Stomach (tissue), 9 donors: ENCODE data around the gene VKORC1L1. TPM values are rescaled to one million over a fixed set of nuclear protein-coding genes. Genes with fewer than 3 reads are reported as not detected.

ENCODE experiments used
- DNase-seq, 2 donors: peaks; one replicate each; pipeline versions ENCODE4 v3.0.0 to v3.0.0-alpha.2; 2013 to 2019
- H3K27ac ChIP-seq, 5 donors: fragments of 200-600 bp in 4 of 5; sonication (generic) in 4 of 5; one replicate each; pipeline ENCODE4 v1.5.1; 2013 to 2019; ENCODE audit warnings: mild to moderate bottlenecking in 1 of 5, moderate library complexity in 1 of 5
- H3K27me3 ChIP-seq, 3 donors: fragments of 200-600 bp; sonication (generic); one replicate each; pipeline ENCODE4 v1.5.1; 2017 to 2019; ENCODE audit warnings: mixed run types in 1 of 3
- H3K36me3 ChIP-seq, 4 donors: fragments of 200-600 bp; sonication (generic); 1 replicate in 3 of 4; 2 replicates in 1 of 4; pipeline ENCODE4 v1.5.1; 2016 to 2019
- H3K4me1 ChIP-seq, 4 donors: fragments of 200-600 bp; sonication (generic); one replicate each; pipeline ENCODE4 v1.5.1; 2016 to 2019
- H3K4me3 ChIP-seq, 4 donors: fragments of 200-600 bp; sonication (generic) in 3 of 4; one replicate each; pipeline ENCODE4 v1.5.1; 2016 to 2019; ENCODE audit warnings: mild to moderate bottlenecking in 1 of 4
- H3K9me3 ChIP-seq, 4 donors: fragments of 200-600 bp; sonication (generic); one replicate each; pipeline ENCODE4 v1.5.1; 2016 to 2019
- CTCF ChIP-seq, 7 experiments: fragments of 450-650 bp in 4 of 7; fragments of 200-600 bp in 3 of 7; sonication (generic) in 3 of 7; IDR thresholded peaks; one replicate each; pipeline ENCODE4 v1.5.1; 2016 to 2019; ENCODE audit warnings: antibody characterized with exemption in 7 of 7, control low read depth in 2 of 7, mild to moderate bottlenecking in 1 of 7
- EP300 ChIP-seq: sonication (generic); formaldehyde crosslinking; IDR thresholded peaks from one replicate; pipeline ENCODE4 v1.6.1; 2017; ENCODE audit warnings: antibody characterized with exemption
- POLR2A ChIP-seq, 4 donors: fragments of 450-650 bp; IDR thresholded peaks; one replicate each; pipeline ENCODE4 v1.6.1; 2016; ENCODE audit warnings: antibody characterized with exemption in 4 of 4, control low read depth in 2 of 4, mild to moderate bottlenecking in 1 of 4, moderate library complexity in 1 of 4
- POLR2AphosphoS5 ChIP-seq, 3 donors: sonication (generic); formaldehyde crosslinking; IDR thresholded peaks; one replicate each; pipeline ENCODE4 v1.6.1; 2016; ENCODE audit warnings: antibody characterized with exemption in 3 of 3
- WGBS, 5 donors: extraction: QIAGEN DNeasy Blood & Tissue Kit in 3 of 5; methylation state at CpG; one replicate each; pipeline versions ENCODE4 v1.1.5 to v1.1.7; 2013 to 2018; 5-methylcytosine and 5-hydroxymethylcytosine counted together
- intact Hi-C: fragments of 100-400 bp; cut with DNase I; formaldehyde crosslinking; loops from one replicate; pipeline ENCODE4 v1.15.1; 2023; ENCODE audit warnings: low total_unique reads
- polyA plus RNA-seq, 3 donors: library from polyadenylated mRNA; stranded (reverse); fragments of 200-250 nt; gene quantifications; one replicate each; pipeline ENCODE4 v1.2.3, GENCODE V29; 2013
- total RNA-seq, 5 donors: library from RNA; depleted of rRNA; stranded (reverse); fragments of >200 nt; gene quantifications; one replicate each; pipeline versions ENCODE4 v1.1.0 to v1.2.3, GENCODE V29; 2014 to 2016
- donor health status: healthy with polysubstance abuse.
- donor health status: Bipolar disorder and iron deficiency.
- donor health status: healthy.

The VKORC1L1 gene
- total and polyA plus RNA-seq, 8 donors: 1.8 to 31.6 (median 6.5) TPM

GRCh38 chr7:65915921-65916657 lies 43.2 kb downstream of the VKORC1L1 start:
- Histone ChIP-seq H3K27ac (no peak overlapping the region), H3K36me3 (peaks cover 0 to 6% (median 0%) of the 10 kb centered on the region in 4 donors), H3K9me3 (no peaks in the 10 kb centered on the region), H3K4me1 (peaks cover 0 to 3% (median 0%) of the 10 kb centered on the region in 4 donors), H3K4me3 (no peak overlapping the region), H3K27me3 (no peaks in the 10 kb centered on the region)
- DNase-seq: no peak
- 92 to 95% (median 92%) methylated on average over 8 of the region's 8 CpGs for WGBS, 5 donors
- TF ChIP-seq POLR2AphosphoS5 (IDR thresholded peaks at IDR 0.05): no peak
- TF ChIP-seq POLR2A (IDR thresholded peaks at IDR 0.05): no peak
- TF ChIP-seq EP300: no peak
- TF ChIP-seq CTCF (IDR thresholded peaks at IDR 0.05): no peak
- intact Hi-C loops: no loop called here

DNA sequence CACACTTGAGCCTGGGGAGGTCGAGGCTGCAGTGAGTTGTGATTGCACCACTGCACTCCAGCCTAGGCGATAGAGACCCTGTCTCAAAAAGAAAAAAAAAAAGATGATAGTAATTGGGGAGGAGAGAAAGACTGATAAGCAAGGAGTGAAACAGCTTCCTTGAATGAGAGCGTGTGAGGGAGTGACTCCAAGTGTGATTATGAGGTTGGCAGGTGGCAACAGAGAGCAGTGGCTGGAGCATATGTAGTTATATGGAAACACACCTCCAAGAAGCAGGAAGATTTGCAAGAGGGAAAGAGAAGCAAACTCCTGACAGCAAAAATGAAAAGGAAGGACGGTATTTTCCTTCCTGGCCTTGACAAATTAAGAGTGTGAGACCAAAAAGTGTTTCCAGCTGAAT lies 50.4 kb downstream of the VKORC1L1 start:
- peaks cover 5 to 32% (median 18%) of the 10 kb centered on the region in 4 donors for H3K4me1 ChIP-seq
- WGBS, 5 donors: 47 to 73% (median 54%) methylated on average over 4 of the region's 4 CpGs
- no peaks in the 10 kb centered on the region for H3K9me3 ChIP-seq
- H3K4me3 ChIP-seq: no peak overlapping the region
- peak in 1 of 2 donors; percentile 57 for DNase-seq
- peaks cover 0 to 6% (median 0%) of the 10 kb centered on the region in 4 donors for H3K36me3 ChIP-seq
- H3K27me3 ChIP-seq: no peaks in the 10 kb centered on the region
- TF ChIP-seq POLR2AphosphoS5 (IDR thresholded peaks at IDR 0.05) (no peak), CTCF (IDR thresholded peaks at IDR 0.05) (no peak), EP300 (no peak), POLR2A (IDR thresholded peaks at IDR 0.05) (no peak)
- no peak overlapping the region for H3K27ac ChIP-seq
- intact Hi-C loops: no loop called here

DNA sequence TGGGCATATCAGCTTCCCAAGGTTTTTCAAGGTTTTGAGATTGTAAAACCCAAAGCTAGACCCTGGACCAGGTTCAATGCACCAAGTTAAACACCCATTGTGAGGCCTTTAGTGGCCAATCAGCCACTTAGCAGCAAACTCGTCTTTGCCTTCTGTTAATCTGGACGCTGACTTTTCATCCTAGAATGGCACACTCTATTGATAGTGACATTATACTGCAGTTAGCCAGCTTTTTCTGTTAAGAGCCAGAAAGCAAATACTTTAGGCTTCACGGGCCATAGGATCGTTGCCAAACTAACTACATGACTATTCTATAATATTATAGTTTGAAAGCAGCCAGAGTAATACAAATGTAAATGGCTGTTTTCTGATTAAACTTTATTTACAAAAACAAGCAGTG lies 51.3 kb downstream of the VKORC1L1 start:
- H3K27me3 ChIP-seq: no peaks in the 10 kb centered on the region

DNA sequence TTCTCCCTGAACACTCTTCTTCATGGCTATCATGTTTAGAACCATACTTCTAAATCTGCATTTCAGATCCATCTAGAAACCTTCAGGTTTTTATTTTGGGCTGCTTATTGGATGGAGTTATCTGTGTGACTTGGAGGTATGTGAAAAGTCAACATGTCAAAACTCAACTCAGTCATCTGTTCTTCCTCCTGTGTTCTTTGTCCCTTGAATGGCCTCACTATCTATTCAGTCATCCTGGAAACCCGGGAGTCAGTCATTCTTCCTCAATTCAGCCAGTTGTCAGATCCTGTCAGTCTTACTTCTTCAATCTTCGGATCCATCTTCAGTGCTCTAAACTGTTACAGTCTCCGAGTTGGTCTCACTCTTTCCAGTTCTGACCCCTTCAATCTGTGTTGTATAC lies 52.2 kb downstream of the VKORC1L1 start:
- intact Hi-C loops: no loop called here
- no peak for DNase-seq
- no peaks in the 10 kb centered on the region for H3K9me3 ChIP-seq
- H3K4me1 ChIP-seq: peaks cover 5 to 35% (median 22%) of the 10 kb centered on the region in 4 donors
- H3K27ac ChIP-seq: no peak overlapping the region
- H3K36me3 ChIP-seq: no peaks in the 10 kb centered on the region
- no peak overlapping the region for H3K4me3 ChIP-seq
- H3K27me3 ChIP-seq: no peaks in the 10 kb centered on the region
- TF ChIP-seq EP300 (no peak), POLR2A (IDR thresholded peaks at IDR 0.05) (no peak), CTCF (IDR thresholded peaks at IDR 0.05) (no peak), POLR2AphosphoS5 (IDR thresholded peaks at IDR 0.05) (no peak)
- WGBS, 5 donors: 45 to 64% (median 64%) methylated on average over 3 of the region's 3 CpGs

More for the DNA sequence above, 51.3 kb downstream of the VKORC1L1 start:
- no peaks in the 10 kb centered on the region for H3K36me3 ChIP-seq
- H3K4me1 ChIP-seq: peaks cover 5 to 35% (median 22%) of the 10 kb centered on the region in 4 donors
- no peak overlapping the region for H3K4me3 ChIP-seq
- no peak for TF ChIP-seq CTCF (IDR thresholded peaks at IDR 0.05)
- no peak for TF ChIP-seq POLR2A (IDR thresholded peaks at IDR 0.05)
- TF ChIP-seq POLR2AphosphoS5 (IDR thresholded peaks at IDR 0.05): no peak
- no peak for TF ChIP-seq EP300
- peak overlapping the region in 1 of 5 donors; percentile 8 for H3K27ac ChIP-seq
- intact Hi-C loops: no loop called here
- H3K9me3 ChIP-seq: no peaks in the 10 kb centered on the region
- WGBS, 5 donors: 26 to 60% (median 38%) methylated on average over 4 of the region's 4 CpGs
- DNase-seq: peak in 1 of 2 donors; percentile 5
